H9 (cell line): ENCODE results near the gene IL5RA. TPM values are rescaled to one million over a fixed set of nuclear protein-coding genes. Genes with fewer than 3 reads are reported as not detected.

Experiments
- DNase-seq: peaks from one replicate; pipeline ENCODE4 v3.0.0-alpha.2; 2017
- H2AFZ ChIP-seq: one replicate; pipeline ENCODE4 v1.6.1; 2013; ENCODE audit warnings: mild to moderate bottlenecking, low read length, control low read depth, moderate library complexity
- H2AK5ac ChIP-seq: 2 replicates; pipeline ENCODE4 v1.6.1; 2013; ENCODE audit warnings: low read length, control low read depth, mixed read lengths; ENCODE audit not compliant: insufficient read length
- H2BK120ac ChIP-seq: one replicate; pipeline ENCODE4 v1.6.1; 2013; ENCODE audit warnings: low read depth, mild to moderate bottlenecking, low read length, control low read depth, inconsistent platforms; ENCODE audit not compliant: poor library complexity, severe bottlenecking
- H2BK12ac ChIP-seq: 2 replicates; pipeline ENCODE4 v1.6.1; 2013; ENCODE audit warnings: low read length, control low read depth, mixed read lengths, low read depth; ENCODE audit not compliant: insufficient read length
- H2BK15ac ChIP-seq: 2 replicates; pipeline ENCODE4 v1.6.1; 2013; ENCODE audit warnings: low read depth, low read length, control low read depth
- H2BK20ac ChIP-seq: one replicate; pipeline ENCODE4 v1.6.1; 2013; ENCODE audit warnings: low read depth, mild to moderate bottlenecking, low read length, control low read depth, inconsistent platforms; ENCODE audit not compliant: poor library complexity, severe bottlenecking
- H2BK5ac ChIP-seq: 2 replicates; pipeline ENCODE4 v1.6.1; 2013; ENCODE audit warnings: low read length, control low read depth, mixed read lengths; ENCODE audit not compliant: insufficient read length
- H3K14ac ChIP-seq: 2 replicates; pipeline ENCODE4 v1.6.1; 2013; ENCODE audit warnings: low read length, control low read depth; ENCODE audit not compliant: insufficient read depth
- H3K18ac ChIP-seq: 2 replicates; pipeline ENCODE4 v1.6.1; 2013; ENCODE audit warnings: low read depth, mild to moderate bottlenecking, mixed read lengths, low read length, control low read depth; ENCODE audit not compliant: insufficient read length
- H3K23ac ChIP-seq: 2 replicates; pipeline ENCODE4 v1.6.1; 2013; ENCODE audit warnings: low read length, control low read depth, mixed read lengths, low read depth; ENCODE audit not compliant: insufficient read length
- H3K23me2 ChIP-seq: 2 replicates; pipeline ENCODE4 v1.6.1; 2013; ENCODE audit warnings: low read depth, mild to moderate bottlenecking, mixed read lengths, low read length, control low read depth; ENCODE audit not compliant: insufficient read length, poor library complexity, severe bottlenecking
- H3K27ac ChIP-seq: 2 replicates; pipeline ENCODE4 v1.5.1; 2013; ENCODE audit warnings: low read length, control low read depth, mixed read lengths, low read depth; ENCODE audit not compliant: insufficient read length
- H3K27me3 ChIP-seq: 2 replicates; pipeline ENCODE4 v1.6.1; 2013; ENCODE audit warnings: low read length, control low read depth, inconsistent platforms; ENCODE audit not compliant: insufficient read depth
- H3K4ac ChIP-seq: 2 replicates; pipeline ENCODE4 v1.6.1; 2013; ENCODE audit warnings: low read depth, mild to moderate bottlenecking, control low read depth, inconsistent platforms, low read length, moderate library complexity
- H3K4me1 ChIP-seq: 2 replicates; pipeline ENCODE4 v1.6.1; 2013; ENCODE audit warnings: low read length, control low read depth, inconsistent platforms; ENCODE audit not compliant: insufficient read depth
- H3K4me2 ChIP-seq: 2 replicates; pipeline ENCODE4 v1.6.1; 2013; ENCODE audit warnings: low read length, control low read depth, mixed read lengths; ENCODE audit not compliant: insufficient read length, insufficient read depth
- H3K56ac ChIP-seq: 2 replicates; pipeline ENCODE4 v1.6.1; 2013; ENCODE audit warnings: low read depth, mild to moderate bottlenecking, mixed read lengths, low read length, control low read depth; ENCODE audit not compliant: insufficient read length
- H3K79me1 ChIP-seq: 2 replicates; pipeline ENCODE4 v1.6.1; 2013; ENCODE audit warnings: low read depth, mild to moderate bottlenecking, moderate library complexity, low read length, control low read depth, inconsistent platforms; ENCODE audit not compliant: insufficient read depth, poor library complexity, severe bottlenecking
- H3K79me2 ChIP-seq: 2 replicates; pipeline ENCODE4 v1.6.1; 2013; ENCODE audit warnings: low read length, control low read depth, inconsistent platforms; ENCODE audit not compliant: insufficient read depth
- H3K9ac ChIP-seq: 2 replicates; pipeline ENCODE4 v1.6.1; 2013; ENCODE audit warnings: low read length, control low read depth, mixed read lengths; ENCODE audit not compliant: insufficient read length; ENCODE audit errors: extremely low read depth
- H3K9me3 ChIP-seq: one replicate; pipeline ENCODE4 v1.6.1; 2013; ENCODE audit warnings: low read depth, low read length, inconsistent platforms; ENCODE audit not compliant: control insufficient read depth
- H3T11ph ChIP-seq: one replicate; pipeline ENCODE4 v1.6.1; 2013; ENCODE audit warnings: mild to moderate bottlenecking, low read length, control low read depth, inconsistent platforms
- H4K20me1 ChIP-seq: one replicate; pipeline ENCODE4 v1.6.1; 2013; ENCODE audit not compliant: control insufficient read depth, insufficient read length, insufficient read depth
- H4K5ac ChIP-seq: 2 replicates; pipeline ENCODE4 v1.6.1; 2013; ENCODE audit warnings: low read depth, mild to moderate bottlenecking, mixed read lengths, low read length, control low read depth; ENCODE audit not compliant: insufficient read length
- H4K8ac ChIP-seq: replicated peaks from 2 replicates; pipeline ENCODE4 v1.6.1; 2013; ENCODE audit warnings: low read length, control low read depth, mixed read lengths, low read depth; ENCODE audit not compliant: insufficient read length
- H4K91ac ChIP-seq: 2 replicates; pipeline ENCODE4 v1.6.1; 2013; ENCODE audit warnings: low read depth, mild to moderate bottlenecking, moderate library complexity, mixed read lengths, low read length, control low read depth; ENCODE audit not compliant: insufficient read length
- H3K27ac Mint-ChIP-seq, 3 experiments: 2 replicates in 2 of 3; 3 replicates in 1 of 3; pipeline ENCODE4 v1.8.0; 2020 to 2021; ENCODE audit warnings: mixed read lengths in 3 of 3, mild to moderate bottlenecking in 1 of 3, moderate library complexity in 1 of 3
- H3K27me3 Mint-ChIP-seq: 2 replicates; pipeline ENCODE4 v1.8.0; 2021; ENCODE audit warnings: low read depth, mild to moderate bottlenecking, moderate library complexity, mixed read lengths
- H3K36me3 Mint-ChIP-seq, 3 experiments: 2 replicates in 2 of 3; 3 replicates in 1 of 3; pipeline ENCODE4 v1.8.0; 2020 to 2021; ENCODE audit warnings: low read depth in 3 of 3, mixed read lengths in 3 of 3; ENCODE audit not compliant: insufficient read depth in 1 of 3
- H3K4me1 Mint-ChIP-seq, 2 experiments: 2 replicates each; pipeline ENCODE4 v1.8.0; 2020; ENCODE audit warnings: mixed read lengths in 2 of 2
- H3K4me3 Mint-ChIP-seq, 2 experiments: 2 replicates in 1 of 2; 3 replicates in 1 of 2; pipeline ENCODE4 v1.8.0; 2020 to 2021; ENCODE audit warnings: mild to moderate bottlenecking in 2 of 2, mixed read lengths in 2 of 2, moderate library complexity in 1 of 2
- H3K9me3 Mint-ChIP-seq, 2 experiments: 2 replicates in 1 of 2; 3 replicates in 1 of 2; pipeline ENCODE4 v1.8.0; 2020; ENCODE audit warnings: mild to moderate bottlenecking in 2 of 2, mixed read lengths in 2 of 2, moderate library complexity in 1 of 2
- WGBS: extraction: QIAGEN DNeasy Blood & Tissue Kit; methylation state at CpG from one replicate; pipeline ENCODE4 v1.1.7; 2013; ENCODE audit warnings: missing lambda C conversion rate, low lambda C conversion rate, mixed read lengths; ENCODE audit not compliant: insufficient read length; ENCODE audit errors: extremely low coverage; 5-methylcytosine and 5-hydroxymethylcytosine counted together
- total RNA-seq: library from RNA; stranded (reverse); gene quantifications from 2 replicates; pipeline ENCODE4 v1.2.1, GENCODE V29; 2021
- TF ChIP-seq, protein P1 (sequence below): fragments of 200-600 bp; sonication (generic); conservative IDR thresholded peaks from 3 replicates; pipeline ENCODE4 v1.8.0; 2021; ENCODE audit warnings: antibody characterized with exemption, mild to moderate bottlenecking

Gene IL5RA
- total RNA-seq, 1 experiment from 2014 or later, result not detected

DNA sequence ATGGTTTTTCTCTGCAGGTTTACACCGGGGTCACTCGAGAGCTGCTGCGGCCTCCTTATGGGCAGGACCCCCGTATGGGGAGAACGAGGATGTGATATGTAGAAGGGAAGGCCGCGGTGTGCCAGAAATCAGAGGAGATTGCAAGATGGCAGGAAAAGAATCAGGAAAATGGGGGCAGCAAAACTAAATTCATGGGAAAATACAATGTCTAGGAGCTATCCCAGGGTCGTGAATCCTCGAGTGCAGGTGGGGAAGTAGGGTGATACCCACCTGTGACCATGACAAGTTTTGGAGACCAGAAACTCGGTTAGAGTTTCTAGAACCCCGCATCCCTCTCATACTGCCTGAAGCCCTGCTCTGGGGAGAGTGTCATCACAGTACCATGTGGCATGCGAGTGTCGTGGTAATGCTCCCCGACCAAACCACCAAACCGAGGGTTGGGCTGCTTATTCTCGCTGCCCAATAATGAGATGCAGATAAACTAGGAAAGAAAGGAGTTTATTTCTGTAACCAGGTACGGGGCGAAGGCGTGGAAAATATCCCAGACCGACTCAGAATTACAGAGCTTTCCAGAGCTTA, 17.3 kb upstream of the IL5RA start:
- Histone ChIP-seq H2AK5ac (no peak overlapping the region), H2BK15ac (no peak overlapping the region), H3K4me1 (no peaks in the 10 kb centered on the region), H4K8ac (no peak overlapping the region), H2BK120ac (peak overlapping the region; percentile 8), H3T11ph (no peak overlapping the region), H3K27ac (no peak overlapping the region), H3K23ac (no peak overlapping the region), H3K27me3 (no peaks in the 10 kb centered on the region), H3K9me3 (no peaks in the 10 kb centered on the region), H3K23me2 (peaks cover 13% of the 10 kb centered on the region), H2AFZ (no peak overlapping the region), H3K56ac (no peak overlapping the region), H2BK20ac (no peak overlapping the region), H3K18ac (peak overlapping the region; percentile 88), H2BK12ac (no peak overlapping the region), H3K9ac (peak overlapping the region; percentile 83), H2BK5ac (no peak overlapping the region), H3K14ac (peak overlapping the region; percentile 93), H3K4ac (peak overlapping the region; percentile 95), H3K79me1 (no peaks in the 10 kb centered on the region), H3K79me2 (peaks cover 8% of the 10 kb centered on the region; the same call in 1 of the 2 replicates), H4K20me1 (no peaks in the 10 kb centered on the region), H3K4me2 (peak overlapping the region; percentile 79), H4K91ac (peak overlapping the region; percentile 98), H4K5ac (no peak overlapping the region)
- peaks cover 19 to 35% (median 27%) of the 10 kb centered on the region in 3 experiments for H3K36me3 Mint-ChIP-seq
- peak overlapping the region; percentile 68 to 98 (median 88); a peak in 6 of 7 replicates for H3K27ac Mint-ChIP-seq
- DNase-seq, result no peak
- H3K4me3 Mint-ChIP-seq, result peak overlapping the region; percentile 95 to 96
- no peaks in the 10 kb centered on the region for H3K27me3 Mint-ChIP-seq
- TF ChIP-seq, protein P1, sequence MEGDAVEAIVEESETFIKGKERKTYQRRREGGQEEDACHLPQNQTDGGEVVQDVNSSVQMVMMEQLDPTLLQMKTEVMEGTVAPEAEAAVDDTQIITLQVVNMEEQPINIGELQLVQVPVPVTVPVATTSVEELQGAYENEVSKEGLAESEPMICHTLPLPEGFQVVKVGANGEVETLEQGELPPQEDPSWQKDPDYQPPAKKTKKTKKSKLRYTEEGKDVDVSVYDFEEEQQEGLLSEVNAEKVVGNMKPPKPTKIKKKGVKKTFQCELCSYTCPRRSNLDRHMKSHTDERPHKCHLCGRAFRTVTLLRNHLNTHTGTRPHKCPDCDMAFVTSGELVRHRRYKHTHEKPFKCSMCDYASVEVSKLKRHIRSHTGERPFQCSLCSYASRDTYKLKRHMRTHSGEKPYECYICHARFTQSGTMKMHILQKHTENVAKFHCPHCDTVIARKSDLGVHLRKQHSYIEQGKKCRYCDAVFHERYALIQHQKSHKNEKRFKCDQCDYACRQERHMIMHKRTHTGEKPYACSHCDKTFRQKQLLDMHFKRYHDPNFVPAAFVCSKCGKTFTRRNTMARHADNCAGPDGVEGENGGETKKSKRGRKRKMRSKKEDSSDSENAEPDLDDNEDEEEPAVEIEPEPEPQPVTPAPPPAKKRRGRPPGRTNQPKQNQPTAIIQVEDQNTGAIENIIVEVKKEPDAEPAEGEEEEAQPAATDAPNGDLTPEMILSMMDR, result no peak
- H3K9me3 Mint-ChIP-seq, result no peaks in the 10 kb centered on the region
- H3K4me1 Mint-ChIP-seq, result peaks cover 15 to 21% of the 10 kb centered on the region in 2 experiments
- WGBS, result no CpG with 5 or more reads among the region's 20 CpGs
